ENCODE measurements around the gene PSTPIP2. TPM values are rescaled to one million over a fixed set of nuclear protein-coding genes. Genes with fewer than 3 reads are reported as not detected.
A peak's percentile ranks its signal among the peaks of the same experiment; 100 is the strongest.

PSTPIP2 gene, protein sequence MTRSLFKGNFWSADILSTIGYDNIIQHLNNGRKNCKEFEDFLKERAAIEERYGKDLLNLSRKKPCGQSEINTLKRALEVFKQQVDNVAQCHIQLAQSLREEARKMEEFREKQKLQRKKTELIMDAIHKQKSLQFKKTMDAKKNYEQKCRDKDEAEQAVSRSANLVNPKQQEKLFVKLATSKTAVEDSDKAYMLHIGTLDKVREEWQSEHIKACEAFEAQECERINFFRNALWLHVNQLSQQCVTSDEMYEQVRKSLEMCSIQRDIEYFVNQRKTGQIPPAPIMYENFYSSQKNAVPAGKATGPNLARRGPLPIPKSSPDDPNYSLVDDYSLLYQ
- total RNA-seq = 0.76 and 1.00 TPM in 2 replicates
- total RNA-seq (2013) = 2.8 TPM
- polyA plus RNA-seq = 0.37 and 0.42 TPM in 2 replicates
- polyA minus RNA-seq = 0.26 and 0.57 TPM in 2 replicates

- ATAC-seq (ENCODE audit: low read depth) (peak; percentile 74), DNase-seq (peak; percentile 60)
- H3K36me3 ChIP-seq (replicated peaks in 1 of 2; ENCODE audit: control extremely low read depth in 1 of 2, control insufficient read depth in 1 of 2, extremely low read depth in 1 of 2, insufficient read depth in 2 of 2, low read length in 1 of 2) = no peaks in the 10 kb centered on the region
- ChIA-PET POLR2A (no interaction called here), CTCF (interaction anchor here (1.1 to 3.4 kb wide), 2 partner anchors 31 to 406 kb away, joined by 3 to 59 read pairs; no protein-coding TSS in a partner anchor)
- H3K9ac ChIP-seq (ENCODE audit: low read length) = peak within 1 kb of the TSS; percentile 64
- H3K79me2 ChIP-seq (ENCODE audit: control insufficient read depth, insufficient read depth, low read length) = no peaks in the 10 kb centered on the region
- peak within 1 kb of the TSS; percentile 70 for H2AFZ ChIP-seq (ENCODE audit: insufficient read depth, low read depth, low read length, poor library complexity, severe bottlenecking)
- H3K4me3 ChIP-seq (ENCODE audit: control extremely low read depth in 1 of 5, extremely low read depth in 1 of 5, insufficient read depth in 1 of 5, low read depth in 2 of 5, low read length in 4 of 5) = peak within 1 kb of the TSS; percentile 13 to 58 (median 49)
- no peak within 1 kb of the TSS for H3K27ac ChIP-seq (ENCODE audit: low read length in 2 of 2)
- no peaks in the 10 kb centered on the region for H4K20me1 ChIP-seq (ENCODE audit: control insufficient read depth, insufficient read depth, low read length, poor library complexity, severe bottlenecking)
- peak within 1 kb of the TSS; percentile 87 for H3K4me2 ChIP-seq (replicated peaks; ENCODE audit: low read depth, low read length, poor library complexity, severe bottlenecking)
- peaks cover 17 to 26% of the 10 kb centered on the region in 2 donors for H3K4me1 ChIP-seq (ENCODE audit: control insufficient read depth in 2 of 2, insufficient read depth in 2 of 2, low read length in 2 of 2)
- 1% methylated on average over 73 of the region's 75 CpGs for WGBS (ENCODE audit: insufficient coverage)
- Mint-ChIP-seq H3K4me3 (peak within 1 kb of the TSS; percentile 83), H3K27ac (no peak within 1 kb of the TSS), H3K4me1 (peaks cover 19% of the 10 kb centered on the region), H3K9me3 (ENCODE audit: insufficient read depth) (no peaks in the 10 kb centered on the region), H3K27me3 (peaks cover 7% of the 10 kb centered on the region)
- H3K9me3 ChIP-seq (ENCODE audit: control extremely low read depth in 1 of 3, control insufficient read depth in 2 of 3, insufficient read depth in 1 of 3, low read length in 2 of 3) = peaks cover 0 to 7% (median 0%) of the 10 kb centered on the region in 3 donors
- peaks cover 0 to 34% (median 13%) of the 10 kb centered on the region in 4 experiments for H3K27me3 ChIP-seq (replicated peaks in 1 of 4; ENCODE audit: control extremely low read depth in 1 of 4, control insufficient read depth in 3 of 4, insufficient read depth in 4 of 4, low read length in 3 of 4)
- no peak for TF ChIP-seq EZH2 (IDR thresholded peaks at IDR 0.05; ENCODE audit: borderline replicate concordance, insufficient read depth, low read depth, low read length, poor library complexity, severe bottlenecking)
- TF ChIP-seq CTCF (IDR thresholded peaks at IDR 0.05) = no peak
- intact Hi-C loops (cut with micrococcal nuclease) = loop anchor here (2.0 to 5.0 kb wide), 3 partner anchors 45 to 150 kb away; partner anchors contain the start of gene EPG5
Observed at GRCh38 chr18:46071653-46072375, at the start of gene PSTPIP2. TSS of gene PSTPIP2 (minus strand) at chr18:46072260. CDS start at chr18:46072188, 72 bp downstream.

Data from B cell (primary cell).